HG03025 (cell line): ENCODE measurements around the gene TMEM150C.
A peak's percentile ranks its signal among the peaks of the same experiment; 100 is the strongest.
"Not testable (repeated sequence)": the region's sequence is repeated elsewhere in the genome, so short reads cannot be mapped to it uniquely, and the experiment has no call there.

Experiments
- ATAC-seq: cut with Tn5 transposase; IDR thresholded peaks from one replicate; pipeline ENCODE4 v1.9.1; 2021; ENCODE audit warnings: mild to moderate bottlenecking, moderate library complexity; ENCODE audit not compliant: unreplicated experiment, low FRiP score

Gene TMEM150C

GRCh38 chr4:82480771-82481505 lies 80.8 kb downstream of the TMEM150C start:
- no peak for ATAC-seq

GRCh38 chr4:82479562-82479961 lies 82.2 kb downstream of the TMEM150C start:
- ATAC-seq, result no peak

DNA sequence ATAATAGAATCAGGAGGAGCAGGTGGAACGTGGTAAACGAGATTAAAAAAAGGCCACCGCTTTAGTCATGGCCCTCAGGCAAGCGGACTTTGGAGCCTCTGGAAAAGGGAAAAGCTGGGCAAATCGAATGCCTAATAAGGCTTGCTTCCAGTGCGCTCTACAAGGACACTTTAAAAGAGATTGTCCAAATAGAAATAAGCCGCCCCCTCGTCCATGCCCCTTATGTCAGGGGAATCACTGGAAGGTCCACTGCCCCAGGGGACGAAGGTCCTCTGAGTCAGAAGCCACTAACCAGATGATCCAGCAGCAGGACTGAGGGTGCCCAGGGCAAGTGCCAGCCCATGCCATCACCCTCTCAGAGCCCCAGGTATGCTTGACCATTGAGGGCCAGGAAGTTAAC lies 84.3 kb downstream of the TMEM150C start:
- ATAC-seq, result not testable (repeated sequence)

DNA sequence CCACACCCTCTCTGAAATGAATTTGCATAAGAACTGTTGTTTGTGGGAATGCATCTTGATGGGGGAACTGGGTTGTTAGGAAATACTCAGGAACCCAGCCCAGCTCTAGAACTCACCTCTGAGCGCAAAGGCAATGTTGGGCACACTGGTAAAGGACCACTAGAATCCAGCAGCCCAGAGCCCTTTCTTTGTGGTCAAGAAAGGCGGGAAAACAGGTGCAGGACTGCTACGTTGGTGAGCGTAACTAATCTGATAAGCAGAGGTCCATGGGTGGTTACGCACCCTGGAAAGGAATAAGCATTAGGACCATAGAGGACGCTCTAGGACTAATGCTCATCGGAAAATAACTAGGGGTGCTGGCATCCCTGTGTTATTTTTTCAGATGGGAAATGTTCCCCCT lies 85.9 kb downstream of the TMEM150C start:
- not testable (repeated sequence) for ATAC-seq

GRCh38 chr4:82473621-82474164 lies 88.1 kb downstream of the TMEM150C start:
- no peak for ATAC-seq

- not testable (repeated sequence) for ATAC-seq
Measured at GRCh38 chr4:82473080-82473479, 88.7 kb downstream of the TMEM150C start.

- ATAC-seq, result no peak
Measured at GRCh38 chr4:82469791-82470345, 91.9 kb downstream of the TMEM150C start.

DNA sequence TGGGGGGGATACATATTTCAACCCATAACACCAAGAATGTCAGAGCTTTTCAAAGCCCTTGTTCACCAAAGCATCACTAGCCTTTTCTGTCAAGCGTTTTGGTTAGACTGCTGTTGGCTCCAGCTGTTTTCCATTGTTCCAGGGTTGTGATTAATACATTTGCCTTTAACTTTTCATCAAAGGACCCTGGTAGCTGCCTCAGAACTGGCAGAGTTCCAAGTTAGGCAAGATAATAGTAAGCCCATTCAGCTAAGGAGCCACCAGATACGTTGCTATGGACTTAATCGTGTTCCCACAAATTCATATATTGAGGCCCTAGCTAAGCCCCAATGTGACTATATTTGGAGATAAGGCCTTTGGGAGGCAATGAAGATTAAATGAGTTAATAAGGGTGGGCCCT lies 94.3 kb downstream of the TMEM150C start:
- ATAC-seq, result no peak

DNA sequence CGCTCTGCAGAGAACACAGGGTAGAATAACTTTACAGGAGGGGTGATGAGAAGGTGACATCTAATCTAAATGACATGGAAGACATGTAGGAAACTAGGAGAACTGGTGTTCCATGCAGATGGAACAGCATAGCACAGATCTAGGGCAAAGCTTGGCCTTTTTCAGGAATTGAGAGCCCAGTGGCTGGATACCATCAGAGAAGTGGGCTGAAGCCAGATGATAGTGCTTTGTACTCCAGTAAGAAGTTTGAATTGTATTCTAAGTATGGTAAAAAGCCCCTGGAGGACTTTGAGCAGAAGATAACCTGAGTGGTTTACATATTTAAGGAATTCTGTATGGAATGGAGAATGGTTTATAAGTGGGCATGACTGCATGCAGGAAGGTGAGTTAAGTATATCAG lies 98.6 kb downstream of the TMEM150C start:
- ATAC-seq, result no peak

DNA sequence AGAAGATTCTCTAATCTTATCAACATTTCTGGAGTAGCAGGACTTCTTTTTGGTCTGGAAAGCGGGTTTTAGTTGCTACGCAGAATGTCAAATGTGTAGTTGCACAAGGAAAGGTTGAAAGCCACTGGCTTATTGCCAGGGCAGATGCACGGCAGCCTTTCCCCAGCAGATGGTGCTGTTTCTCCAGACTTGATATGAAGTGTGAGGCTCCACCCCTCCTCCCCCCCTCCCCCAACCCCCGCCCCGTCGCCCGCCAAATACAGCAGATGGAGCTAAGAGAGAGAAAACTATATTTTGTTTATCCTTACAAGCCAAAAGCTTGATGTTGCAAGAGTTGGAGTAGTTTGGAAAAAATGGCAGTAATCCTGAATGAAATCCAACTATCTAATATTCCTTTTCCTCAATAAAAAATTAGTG lies 99.4 kb downstream of the TMEM150C start:
- ATAC-seq, result peak; percentile 73

DNA sequence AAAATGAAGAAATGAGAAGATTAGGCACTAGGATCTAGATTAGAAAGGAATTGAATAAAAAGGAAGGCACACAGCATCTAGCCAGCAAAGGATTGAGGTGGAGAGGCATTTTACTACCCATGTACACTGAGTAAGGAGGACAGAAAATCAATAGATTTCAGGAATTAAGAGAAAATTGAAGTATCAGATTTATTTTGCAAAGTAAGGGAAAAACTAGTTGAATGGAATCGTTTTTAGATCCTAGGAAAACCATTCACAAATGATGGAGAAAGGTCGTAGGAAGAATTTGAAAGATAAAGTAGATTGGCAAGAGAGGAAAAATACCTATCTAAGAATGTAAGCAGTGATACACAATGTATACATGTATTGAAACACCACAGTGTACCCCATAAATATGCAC lies 100.1 kb downstream of the TMEM150C start:
- no peak for ATAC-seq

DNA sequence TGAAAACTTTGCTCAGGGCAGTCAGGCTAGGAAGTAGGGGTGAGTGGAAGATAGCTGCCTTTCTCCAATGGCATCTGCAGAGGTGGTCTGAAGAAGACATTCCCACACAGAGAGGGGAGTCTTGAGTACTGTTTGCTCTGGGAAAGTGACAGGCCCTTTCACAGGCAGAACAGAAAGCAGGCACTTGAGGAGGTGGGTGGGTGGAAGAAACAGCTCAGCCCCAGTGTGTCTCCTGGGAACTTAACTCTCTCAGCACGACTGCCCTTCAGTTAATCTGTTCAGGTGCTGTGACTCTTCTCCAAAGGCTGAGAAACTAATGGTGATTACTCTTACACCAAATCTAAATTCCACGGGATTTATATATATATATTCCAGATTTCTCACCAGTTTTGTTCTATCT lies 103.1 kb downstream of the TMEM150C start:
- no peak for ATAC-seq

- ATAC-seq, result no peak
Measured at GRCh38 chr4:82457266-82457665, 104.5 kb downstream of the TMEM150C start.

DNA sequence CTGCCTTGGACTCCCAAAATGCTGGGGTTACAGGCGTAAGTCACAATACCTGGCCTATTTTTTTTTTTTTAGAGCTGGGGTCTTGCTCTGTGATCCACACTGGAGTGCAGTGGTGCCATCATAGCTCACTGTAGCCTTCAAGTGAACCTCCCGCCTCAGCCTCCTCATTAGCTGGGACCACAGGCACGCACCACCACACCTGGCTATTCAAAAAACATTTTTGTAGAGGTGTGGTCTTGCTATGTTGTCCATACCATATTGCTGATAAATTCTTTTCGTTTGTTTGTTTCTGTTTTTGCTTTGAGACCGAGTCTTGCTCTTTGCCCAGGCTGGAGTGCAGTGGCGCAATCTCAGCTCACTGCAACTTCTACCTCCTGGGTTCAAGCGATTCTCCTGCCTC lies 109.8 kb downstream of the TMEM150C start:
- ATAC-seq, result no peak

GRCh38 chr4:82450966-82451755 lies 110.6 kb downstream of the TMEM150C start:
- ATAC-seq, result no peak

- ATAC-seq, result no peak
Measured at GRCh38 chr4:82447886-82448285, 113.9 kb downstream of the TMEM150C start.

DNA sequence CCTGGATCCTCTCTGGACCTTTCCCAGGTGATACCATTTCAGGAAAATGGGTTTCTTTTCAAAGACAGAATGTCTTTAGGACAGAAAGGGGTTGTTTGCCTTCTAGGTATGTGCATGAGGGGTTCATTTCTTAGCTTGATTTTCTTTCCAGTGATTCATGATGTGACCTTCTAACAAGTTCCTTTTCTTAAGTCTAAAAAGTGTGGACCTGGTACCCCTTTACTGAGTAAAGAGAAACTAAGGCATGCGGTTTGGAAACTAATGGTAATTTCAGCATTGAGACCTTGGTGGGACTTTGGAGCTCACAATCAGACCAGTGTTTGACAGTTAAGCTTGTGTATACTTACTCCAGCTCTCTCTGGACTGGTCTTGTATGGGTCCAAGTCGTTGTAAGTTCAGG lies 122.7 kb downstream of the TMEM150C start:
- ATAC-seq, result no peak

DNA sequence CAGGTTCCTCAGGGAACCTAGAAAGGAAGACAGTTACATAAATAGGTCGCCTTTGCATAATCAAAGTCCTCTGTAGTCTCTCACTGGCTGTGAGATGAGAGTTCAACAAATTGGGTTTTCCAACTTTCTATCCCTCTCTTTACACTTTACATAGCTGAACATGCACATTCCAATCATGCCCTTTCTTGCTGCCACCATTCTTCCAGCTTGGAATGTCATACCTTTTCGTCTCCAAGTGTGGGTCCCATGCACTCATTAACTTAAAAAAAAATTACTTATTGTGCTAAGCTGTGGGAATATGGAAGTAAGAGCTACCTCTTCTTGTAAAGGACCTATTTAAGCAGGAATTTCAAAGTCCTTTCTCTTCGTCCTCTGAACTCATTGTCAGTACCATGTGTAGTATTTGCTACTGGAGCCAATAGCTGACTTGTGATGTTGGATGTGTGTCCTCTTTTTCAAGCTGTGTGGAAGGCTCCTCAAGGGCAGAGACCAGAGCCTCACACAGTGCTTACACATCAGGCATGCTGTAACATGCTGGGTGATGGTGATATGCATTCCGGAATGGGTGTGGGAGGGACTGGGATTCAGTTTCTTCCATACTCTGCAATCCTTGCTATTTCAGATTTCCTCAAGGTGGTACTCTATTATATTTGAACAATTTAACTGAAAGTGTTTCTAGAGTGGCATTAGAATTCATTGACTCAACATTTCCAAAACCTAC lies 124.3 kb downstream of the TMEM150C start:
- no peak for ATAC-seq

DNA sequence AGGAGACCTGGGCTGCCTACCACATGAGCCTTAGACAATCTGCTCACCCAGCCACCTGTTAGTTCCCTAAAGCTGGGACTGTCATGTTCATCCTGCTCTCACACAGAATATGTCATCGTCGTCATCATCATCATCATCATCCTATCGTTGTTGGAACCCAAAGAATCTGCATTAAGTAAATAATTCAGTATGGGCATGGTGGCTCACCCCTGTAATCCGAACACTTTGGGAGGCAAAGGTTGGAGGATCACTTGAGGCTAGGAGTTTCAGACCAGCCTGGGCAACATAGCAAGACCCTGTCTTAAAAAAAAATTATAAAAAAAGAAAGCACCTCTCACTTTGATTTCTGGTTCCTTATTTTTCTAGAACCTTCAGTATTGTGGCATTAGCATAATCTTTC lies 125.0 kb downstream of the TMEM150C start:
- no peak for ATAC-seq

DNA sequence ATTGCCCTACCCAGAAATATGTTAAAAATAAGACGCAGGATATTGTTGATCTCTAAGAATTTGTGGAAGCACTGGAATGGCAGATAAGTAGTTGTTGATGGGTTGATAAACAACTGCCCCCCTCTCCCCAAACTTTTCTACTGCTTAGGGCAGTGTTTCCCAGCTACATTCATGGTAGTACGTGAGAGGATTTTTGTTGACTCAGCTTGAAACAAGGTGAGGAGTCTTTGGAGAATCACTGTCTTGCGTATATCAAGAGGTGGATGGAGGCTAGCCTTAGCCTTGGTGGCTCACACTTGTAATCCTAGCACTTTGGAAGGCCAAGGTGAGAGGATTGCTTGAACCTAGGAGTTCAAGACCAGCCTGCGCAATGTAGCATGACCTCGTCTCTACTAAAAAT lies 125.7 kb downstream of the TMEM150C start:
- ATAC-seq, result no peak

- ATAC-seq, result no peak
Measured at GRCh38 chr4:82434949-82435348, 126.8 kb downstream of the TMEM150C start.
